HG03060 (cell line): ENCODE measurements around the gene CELSR1.
"Not testable (repeated sequence)": the region's sequence is repeated elsewhere in the genome, so short reads cannot be mapped to it uniquely, and the experiment has no call there.

Experiments
- ATAC-seq: cut with Tn5 transposase; IDR thresholded peaks from one replicate; pipeline ENCODE4 v1.9.1; 2021; ENCODE audit warnings: low read depth, moderate number of reproducible peaks; ENCODE audit not compliant: unreplicated experiment

The CELSR1 gene

GRCh38 chr22:46534901-46535630 lies 2.4 kb downstream of the CELSR1 start:
- ATAC-seq: no peak

- no peak for ATAC-seq
These were observed 3.1 kb downstream of the CELSR1 start for GRCh38 chr22:46534177-46534776.

- ATAC-seq: no peak
These were observed 4.2 kb downstream of the CELSR1 start for GRCh38 chr22:46533070-46533833.

- no peak for ATAC-seq
These were observed 5.0 kb downstream of the CELSR1 start for GRCh38 chr22:46532416-46532815.

- no peak for ATAC-seq
These were observed 5.7 kb downstream of the CELSR1 start for GRCh38 chr22:46531581-46532175.

GRCh38 chr22:46528121-46528610 lies 9.3 kb downstream of the CELSR1 start:
- ATAC-seq: no peak

GRCh38 chr22:46526244-46526839 lies 11.1 kb downstream of the CELSR1 start:
- ATAC-seq: no peak

- no peak for ATAC-seq
These were observed 11.8 kb downstream of the CELSR1 start for GRCh38 chr22:46525389-46526243.

GRCh38 chr22:46524203-46524740 lies 13.1 kb downstream of the CELSR1 start:
- no peak for ATAC-seq

- no peak for ATAC-seq
These were observed 14.6 kb downstream of the CELSR1 start for GRCh38 chr22:46522797-46523196.

GRCh38 chr22:46521994-46522393 lies 15.4 kb downstream of the CELSR1 start:
- no peak for ATAC-seq

GRCh38 chr22:46520880-46521279 lies 16.5 kb downstream of the CELSR1 start:
- no peak for ATAC-seq

GRCh38 chr22:46519377-46519776 lies 18.0 kb downstream of the CELSR1 start:
- ATAC-seq: no peak

- ATAC-seq: no peak
These were observed 18.7 kb downstream of the CELSR1 start for GRCh38 chr22:46518542-46519325.

GRCh38 chr22:46518038-46518437 lies 19.4 kb downstream of the CELSR1 start:
- ATAC-seq: no peak

- no peak for ATAC-seq
These were observed 20.1 kb downstream of the CELSR1 start for GRCh38 chr22:46517255-46517761.

GRCh38 chr22:46516638-46517037 lies 20.8 kb downstream of the CELSR1 start:
- ATAC-seq: no peak

- not testable (repeated sequence) for ATAC-seq
These were observed 21.3 kb downstream of the CELSR1 start for GRCh38 chr22:46516112-46516487.
